Nephron (organoid): ENCODE measurements around the gene C1orf115.

Experiments used
- H3K27ac Mint-ChIP-seq, 3 experiments: 2 replicates each; pipeline ENCODE4 v1.8.0; 2020; ENCODE audit warnings: mixed read lengths in 3 of 3, mild to moderate bottlenecking in 2 of 3, moderate library complexity in 1 of 3
- H3K27me3 Mint-ChIP-seq: 2 replicates; pipeline ENCODE4 v1.8.0; 2021; ENCODE audit warnings: low read depth, mild to moderate bottlenecking, moderate library complexity, mixed read lengths
- H3K36me3 Mint-ChIP-seq: 2 replicates; pipeline ENCODE4 v1.8.0; 2020; ENCODE audit warnings: low read depth, mixed read lengths
- H3K4me1 Mint-ChIP-seq: 2 replicates; pipeline ENCODE4 v1.8.0; 2020; ENCODE audit warnings: mixed read lengths
- H3K4me3 Mint-ChIP-seq, 3 experiments: 2 replicates each; pipeline ENCODE4 v1.8.0; 2020; ENCODE audit warnings: mild to moderate bottlenecking in 3 of 3, mixed read lengths in 3 of 3, moderate library complexity in 2 of 3
- H3K9me3 Mint-ChIP-seq: 2 replicates; pipeline ENCODE4 v1.8.0; 2020; ENCODE audit warnings: mixed read lengths
- CTCF ChIP-seq, 3 experiments: fragments of 200-600 bp; sonication (generic); IDR thresholded peaks; one replicate each; pipeline ENCODE4 v1.5.0; 2021; ENCODE audit warnings: antibody characterized with exemption in 3 of 3; ENCODE audit not compliant: unreplicated experiment in 3 of 3

Gene C1orf115

DNA sequence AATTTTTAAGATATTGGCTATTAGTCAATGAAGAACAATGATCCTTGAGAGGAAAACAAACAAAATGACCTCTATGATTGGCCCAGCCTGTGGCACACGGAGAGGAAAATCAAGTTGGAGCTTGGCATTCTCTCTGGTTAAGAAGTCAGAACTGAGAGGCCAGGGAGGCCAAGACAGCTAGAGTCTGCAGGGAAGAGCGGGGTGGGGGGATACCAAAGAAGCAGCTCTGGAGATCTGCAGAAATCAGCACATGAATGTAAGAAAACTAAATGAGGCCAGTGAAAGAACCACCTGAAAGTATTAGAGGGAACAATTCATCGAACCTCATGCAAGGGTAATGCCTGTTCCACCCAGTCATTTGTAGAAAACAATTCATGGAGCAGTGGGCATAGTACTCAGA, 23.8 kb upstream of the C1orf115 start:
- no peaks in the 10 kb centered on the region for H3K27me3 Mint-ChIP-seq
- TF ChIP-seq CTCF (IDR thresholded peaks at IDR 0.05; ENCODE audit: unreplicated experiment in 3 of 3): no peak
- no peaks in the 10 kb centered on the region for H3K4me1 Mint-ChIP-seq
- peaks cover 3% of the 10 kb centered on the region for H3K36me3 Mint-ChIP-seq
- H3K27ac Mint-ChIP-seq: no peak overlapping the region
- H3K4me3 Mint-ChIP-seq: no peak overlapping the region
- peaks cover 16% of the 10 kb centered on the region for H3K9me3 Mint-ChIP-seq

DNA sequence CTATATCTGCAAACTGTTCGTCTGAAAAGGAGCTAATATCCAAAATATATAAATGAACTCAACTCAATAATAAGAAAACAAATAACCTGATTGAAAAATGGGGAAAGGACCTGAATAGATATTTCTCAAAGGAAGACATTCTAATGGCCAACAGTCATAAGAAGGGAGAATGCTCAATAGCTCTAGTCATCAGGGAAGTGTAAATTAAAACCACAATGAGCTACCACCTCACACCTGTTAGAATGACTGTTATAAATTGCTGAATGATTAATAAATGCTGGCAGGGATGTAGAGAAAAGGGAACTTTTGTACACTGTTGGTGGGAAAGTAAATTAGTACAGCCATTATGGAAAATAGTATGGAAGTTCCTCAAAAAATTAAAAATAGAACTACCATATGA, 21.2 kb upstream of the C1orf115 start:
- H3K36me3 Mint-ChIP-seq: no peaks in the 10 kb centered on the region
- no peak for TF ChIP-seq CTCF (IDR thresholded peaks at IDR 0.05; ENCODE audit: unreplicated experiment in 3 of 3)
- H3K27ac Mint-ChIP-seq: no peak overlapping the region
- H3K4me3 Mint-ChIP-seq: no peak overlapping the region
- H3K9me3 Mint-ChIP-seq: peaks cover 16% of the 10 kb centered on the region
- no peaks in the 10 kb centered on the region for H3K27me3 Mint-ChIP-seq
- H3K4me1 Mint-ChIP-seq: no peaks in the 10 kb centered on the region

GRCh38 chr1:220670365-220670764, 19.8 kb upstream of the C1orf115 start:
- no peak overlapping the region for H3K4me3 Mint-ChIP-seq
- H3K4me1 Mint-ChIP-seq: no peaks in the 10 kb centered on the region
- no peak overlapping the region for H3K27ac Mint-ChIP-seq
- no peaks in the 10 kb centered on the region for H3K36me3 Mint-ChIP-seq
- peaks cover 16% of the 10 kb centered on the region for H3K9me3 Mint-ChIP-seq
- H3K27me3 Mint-ChIP-seq: no peaks in the 10 kb centered on the region
- TF ChIP-seq CTCF (IDR thresholded peaks at IDR 0.05; ENCODE audit: unreplicated experiment in 3 of 3): no peak

GRCh38 chr1:220673921-220674320, 16.2 kb upstream of the C1orf115 start:
- H3K27ac Mint-ChIP-seq: no peak overlapping the region
- no peaks in the 10 kb centered on the region for H3K36me3 Mint-ChIP-seq
- peaks cover 9% of the 10 kb centered on the region for H3K9me3 Mint-ChIP-seq

DNA sequence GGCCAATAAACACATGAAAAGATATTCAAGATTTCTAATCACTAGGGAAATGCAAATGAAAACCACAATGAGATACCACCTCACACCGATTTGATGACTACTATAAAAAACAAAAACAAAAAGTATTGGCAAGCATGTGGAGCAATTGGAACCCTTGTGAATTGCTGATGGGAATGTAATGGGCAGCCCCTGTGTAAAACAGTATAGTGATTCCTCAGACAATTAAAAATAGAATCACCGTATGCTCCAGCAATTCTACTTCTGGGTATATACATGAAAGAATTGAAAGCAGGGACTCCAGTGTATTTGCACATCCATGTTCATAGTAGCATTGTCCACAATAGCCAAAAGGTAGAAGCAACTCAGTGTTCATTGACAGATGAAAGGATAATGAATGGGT, 12.9 kb upstream of the C1orf115 start:
- no peaks in the 10 kb centered on the region for H3K9me3 Mint-ChIP-seq
- no peaks in the 10 kb centered on the region for H3K4me1 Mint-ChIP-seq
- TF ChIP-seq CTCF (IDR thresholded peaks at IDR 0.05; ENCODE audit: unreplicated experiment in 3 of 3): no peak
- no peaks in the 10 kb centered on the region for H3K27me3 Mint-ChIP-seq
- H3K36me3 Mint-ChIP-seq: no peaks in the 10 kb centered on the region
- H3K27ac Mint-ChIP-seq: no peak overlapping the region
- H3K4me3 Mint-ChIP-seq: no peak overlapping the region

More at GRCh38 chr1:220673921-220674320, 16.2 kb upstream of the C1orf115 start:
- H3K27me3 Mint-ChIP-seq: no peaks in the 10 kb centered on the region
- TF ChIP-seq CTCF (IDR thresholded peaks at IDR 0.05; ENCODE audit: unreplicated experiment in 3 of 3): no peak
- no peaks in the 10 kb centered on the region for H3K4me1 Mint-ChIP-seq
- no peak overlapping the region for H3K4me3 Mint-ChIP-seq

DNA sequence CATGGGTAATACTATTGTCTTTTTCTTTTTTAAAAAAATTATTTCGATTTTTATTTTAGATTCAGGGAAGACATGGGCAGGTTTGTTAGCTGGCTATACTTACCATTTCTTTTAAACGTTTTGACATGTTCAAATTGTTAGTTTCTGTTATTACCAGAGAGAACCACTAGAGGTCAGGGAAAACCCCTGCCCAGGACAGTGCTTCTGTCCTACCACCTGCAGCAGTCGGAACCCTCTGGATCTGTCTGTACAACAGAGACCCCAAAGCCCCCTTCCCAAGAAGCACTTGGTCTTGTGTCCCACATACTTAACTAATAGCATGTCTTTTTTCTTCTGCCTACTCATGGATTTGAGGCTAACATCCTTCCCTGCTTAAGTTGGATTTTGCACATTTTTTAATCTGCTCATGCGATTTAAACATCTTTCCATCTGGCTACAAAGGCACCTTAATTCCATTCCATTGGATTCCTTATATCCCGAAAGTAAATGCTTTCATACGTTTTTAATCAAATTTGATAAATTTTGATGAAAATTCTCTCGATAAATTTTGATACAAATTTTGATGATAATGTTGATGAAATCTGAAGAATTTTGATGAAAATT, 10.0 kb upstream of the C1orf115 start:
- Mint-ChIP-seq H3K27ac (no peak overlapping the region), H3K27me3 (no peaks in the 10 kb centered on the region), H3K4me1 (no peaks in the 10 kb centered on the region), H3K36me3 (no peaks in the 10 kb centered on the region), H3K9me3 (no peaks in the 10 kb centered on the region), H3K4me3 (no peak overlapping the region)
- peak; percentile 67 to 77 (median 73) for TF ChIP-seq CTCF (IDR thresholded peaks at IDR 0.05; ENCODE audit: unreplicated experiment in 3 of 3)
